ENCODE data around the gene EFCAB6. TPM values are rescaled to one million over a fixed set of nuclear protein-coding genes. Genes with fewer than 3 reads are reported as not detected.
"Not testable (repeated sequence)": the region's sequence is repeated elsewhere in the genome, so short reads cannot be mapped to it uniquely, and the experiment has no call there.

Gene EFCAB6
- total RNA-seq, 1 donor from 2014 or later: 1.1 TPM

- Mint-ChIP-seq H3K36me3 (ENCODE audit: low read depth) (no peaks in the 10 kb centered on the region), H3K9me3 (ENCODE audit: low read depth) (peaks cover 4% of the 10 kb centered on the region), H3K4me3 (ENCODE audit: unreplicated experiment) (no peak overlapping the region), H3K27ac (ENCODE audit: unreplicated experiment) (no peak overlapping the region), H3K27me3 (ENCODE audit: low read depth) (peaks cover 9% of the 10 kb centered on the region), H3K4me1 (ENCODE audit: low read depth) (no peaks in the 10 kb centered on the region)
- TF ChIP-seq, protein P1, sequence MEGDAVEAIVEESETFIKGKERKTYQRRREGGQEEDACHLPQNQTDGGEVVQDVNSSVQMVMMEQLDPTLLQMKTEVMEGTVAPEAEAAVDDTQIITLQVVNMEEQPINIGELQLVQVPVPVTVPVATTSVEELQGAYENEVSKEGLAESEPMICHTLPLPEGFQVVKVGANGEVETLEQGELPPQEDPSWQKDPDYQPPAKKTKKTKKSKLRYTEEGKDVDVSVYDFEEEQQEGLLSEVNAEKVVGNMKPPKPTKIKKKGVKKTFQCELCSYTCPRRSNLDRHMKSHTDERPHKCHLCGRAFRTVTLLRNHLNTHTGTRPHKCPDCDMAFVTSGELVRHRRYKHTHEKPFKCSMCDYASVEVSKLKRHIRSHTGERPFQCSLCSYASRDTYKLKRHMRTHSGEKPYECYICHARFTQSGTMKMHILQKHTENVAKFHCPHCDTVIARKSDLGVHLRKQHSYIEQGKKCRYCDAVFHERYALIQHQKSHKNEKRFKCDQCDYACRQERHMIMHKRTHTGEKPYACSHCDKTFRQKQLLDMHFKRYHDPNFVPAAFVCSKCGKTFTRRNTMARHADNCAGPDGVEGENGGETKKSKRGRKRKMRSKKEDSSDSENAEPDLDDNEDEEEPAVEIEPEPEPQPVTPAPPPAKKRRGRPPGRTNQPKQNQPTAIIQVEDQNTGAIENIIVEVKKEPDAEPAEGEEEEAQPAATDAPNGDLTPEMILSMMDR (IDR thresholded peaks at IDR 0.05): no peak
- no peak for DNase-seq (ENCODE audit: low spot score)
Measured at GRCh38 chr22:43669190-43669589, 142.9 kb downstream of the EFCAB6 start.

DNA sequence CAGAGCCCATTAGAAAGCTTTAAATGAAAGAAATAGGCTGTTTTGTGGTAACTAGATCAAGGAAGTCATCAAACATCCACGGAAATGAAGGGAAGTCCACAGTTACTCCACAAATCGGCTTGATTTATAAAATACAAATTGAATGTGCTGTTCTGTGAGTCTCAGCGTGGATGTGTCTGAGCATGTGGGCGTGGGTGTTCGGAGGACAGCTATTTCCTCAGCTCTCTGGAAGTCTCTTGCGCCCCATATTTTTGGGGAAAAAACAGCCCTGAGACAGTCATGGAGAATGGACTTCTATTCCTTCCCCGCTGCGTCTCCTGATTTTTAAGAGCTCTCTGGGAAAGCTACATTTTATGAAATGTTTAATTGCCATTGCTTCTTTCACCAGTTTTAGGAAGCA is 144.4 kb downstream of the EFCAB6 start:
- Mint-ChIP-seq H3K9me3 (ENCODE audit: low read depth) (peaks cover 4% of the 10 kb centered on the region), H3K36me3 (ENCODE audit: low read depth) (no peaks in the 10 kb centered on the region), H3K4me1 (ENCODE audit: low read depth) (no peaks in the 10 kb centered on the region), H3K27me3 (ENCODE audit: low read depth) (peaks cover 9% of the 10 kb centered on the region), H3K4me3 (ENCODE audit: unreplicated experiment) (no peak overlapping the region), H3K27ac (ENCODE audit: unreplicated experiment) (no peak overlapping the region)
- DNase-seq (ENCODE audit: low spot score): no peak
- TF ChIP-seq, protein P1 (IDR thresholded peaks at IDR 0.05): no peak

DNA sequence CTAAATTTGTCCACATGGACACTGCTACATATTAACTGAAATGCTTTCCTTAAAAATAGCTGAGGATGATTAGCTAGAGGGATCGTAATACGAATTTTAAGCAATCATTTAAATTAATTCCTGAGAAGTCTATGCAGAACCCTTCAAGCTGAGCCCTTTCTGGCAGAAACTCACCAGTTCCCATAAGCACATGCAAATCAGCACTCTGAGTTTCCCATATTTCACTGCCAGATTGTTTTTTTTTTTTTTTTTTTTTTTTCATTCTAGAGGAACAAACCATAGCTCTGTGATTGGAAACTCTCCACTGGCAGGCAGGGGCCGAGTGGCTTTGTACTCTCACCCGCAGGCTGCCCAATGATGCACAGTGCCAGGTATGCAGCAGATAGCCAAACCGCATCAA is 145.6 kb downstream of the EFCAB6 start:
- H3K9me3 Mint-ChIP-seq (ENCODE audit: low read depth): peaks cover 4% of the 10 kb centered on the region
- TF ChIP-seq, protein P1 (IDR thresholded peaks at IDR 0.05): no peak
- H3K4me3 Mint-ChIP-seq (ENCODE audit: unreplicated experiment): no peak overlapping the region
- no peak overlapping the region for H3K27ac Mint-ChIP-seq (ENCODE audit: unreplicated experiment)
- peaks cover 9% of the 10 kb centered on the region for H3K27me3 Mint-ChIP-seq (ENCODE audit: low read depth)
- H3K4me1 Mint-ChIP-seq (ENCODE audit: low read depth): no peaks in the 10 kb centered on the region
- no peak for DNase-seq (ENCODE audit: low spot score)
- no peaks in the 10 kb centered on the region for H3K36me3 Mint-ChIP-seq (ENCODE audit: low read depth)

GRCh38 chr22:43658823-43659222 is 153.3 kb downstream of the EFCAB6 start:
- Mint-ChIP-seq H3K27me3 (ENCODE audit: low read depth) (peaks cover 2% of the 10 kb centered on the region), H3K36me3 (ENCODE audit: low read depth) (no peaks in the 10 kb centered on the region), H3K4me1 (ENCODE audit: low read depth) (peaks cover 4% of the 10 kb centered on the region), H3K4me3 (ENCODE audit: unreplicated experiment) (no peak overlapping the region), H3K9me3 (ENCODE audit: low read depth) (no peaks in the 10 kb centered on the region), H3K27ac (ENCODE audit: unreplicated experiment) (no peak overlapping the region)
- TF ChIP-seq, protein P1 (IDR thresholded peaks at IDR 0.05): no peak
- no peak for DNase-seq (ENCODE audit: low spot score)

DNA sequence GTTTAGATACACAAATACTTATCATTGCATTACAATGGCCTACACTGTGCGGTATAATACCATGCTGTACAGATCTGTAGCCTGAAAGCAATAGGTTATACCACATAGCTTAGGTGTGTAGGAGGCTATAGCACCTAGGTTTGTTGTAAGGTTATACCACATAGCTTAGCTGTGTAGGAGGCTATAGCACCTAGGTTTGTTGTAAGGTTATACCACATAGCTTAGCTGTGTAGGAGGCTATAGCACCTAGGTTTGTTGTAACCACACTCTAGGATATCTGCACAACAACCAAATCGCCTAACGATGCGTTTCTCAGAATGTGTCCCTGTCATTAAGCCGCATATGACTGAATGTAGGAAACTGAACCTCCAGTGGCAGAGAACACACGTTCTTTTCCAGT is 155.5 kb downstream of the EFCAB6 start:
- H3K4me3 Mint-ChIP-seq (ENCODE audit: unreplicated experiment); H3K4me1 Mint-ChIP-seq (ENCODE audit: low read depth); H3K9me3 Mint-ChIP-seq (ENCODE audit: low read depth); H3K27ac Mint-ChIP-seq (ENCODE audit: unreplicated experiment); H3K36me3 Mint-ChIP-seq (ENCODE audit: low read depth); DNase-seq (ENCODE audit: low spot score); H3K27me3 Mint-ChIP-seq (ENCODE audit: low read depth): not testable (repeated sequence)

DNA sequence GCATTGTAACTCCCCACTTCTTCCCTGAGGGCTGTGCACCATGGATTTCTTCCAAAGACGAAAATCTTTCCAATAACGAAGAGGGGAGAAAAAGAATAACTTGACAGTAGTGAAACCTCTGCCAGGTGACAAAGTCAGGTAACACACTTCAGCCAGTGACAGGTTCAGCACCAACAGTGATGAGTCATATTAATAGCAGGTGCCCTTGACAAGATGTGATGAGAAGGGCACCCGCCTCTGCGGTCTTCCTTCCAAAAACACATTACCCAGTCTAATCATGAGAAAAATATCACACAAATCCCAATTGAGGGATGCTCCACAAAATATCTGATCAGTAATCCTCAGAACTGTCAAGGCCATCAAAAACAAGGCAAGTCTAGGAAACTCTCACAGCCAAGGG is 157.8 kb downstream of the EFCAB6 start:
- TF ChIP-seq, protein P1 (IDR thresholded peaks at IDR 0.05): no peak
- Mint-ChIP-seq H3K27me3 (ENCODE audit: low read depth) (peaks cover 7% of the 10 kb centered on the region), H3K4me3 (ENCODE audit: unreplicated experiment) (no peak overlapping the region), H3K36me3 (ENCODE audit: low read depth) (peaks cover 2% of the 10 kb centered on the region), H3K4me1 (ENCODE audit: low read depth) (peaks cover 4% of the 10 kb centered on the region), H3K9me3 (ENCODE audit: low read depth) (peaks cover 13% of the 10 kb centered on the region), H3K27ac (ENCODE audit: unreplicated experiment) (no peak overlapping the region)
- DNase-seq (ENCODE audit: low spot score): no peak

Data from chondrocyte (in vitro differentiated cells).